NCI-H460 (cell line): Measurements from ENCODE around the gene CAPN1. TPM values are rescaled to one million over a fixed set of nuclear protein-coding genes. Genes with fewer than 3 reads are reported as not detected.
A peak's percentile ranks its signal among the peaks of the same experiment; 100 is the strongest.
"Not testable (repeated sequence)": the region's sequence is repeated elsewhere in the genome, so short reads cannot be mapped to it uniquely, and the experiment has no call there.

ENCODE experiments used
- DNase-seq: peaks from one replicate; pipeline ENCODE4 v3.0.0-alpha.2; 2016; ENCODE audit warnings: low read depth; ENCODE audit errors: extremely low read depth
- total RNA-seq: library from RNA; depleted of rRNA; stranded (reverse); fragments of >200 nt; shearing (Covaris generic); gene quantifications from 2 replicates; pipeline ENCODE4 v1.2.3, GENCODE V29; 2014

Gene CAPN1
- total RNA-seq, 1 experiment from 2014 or later: 42.2 TPM

DNA sequence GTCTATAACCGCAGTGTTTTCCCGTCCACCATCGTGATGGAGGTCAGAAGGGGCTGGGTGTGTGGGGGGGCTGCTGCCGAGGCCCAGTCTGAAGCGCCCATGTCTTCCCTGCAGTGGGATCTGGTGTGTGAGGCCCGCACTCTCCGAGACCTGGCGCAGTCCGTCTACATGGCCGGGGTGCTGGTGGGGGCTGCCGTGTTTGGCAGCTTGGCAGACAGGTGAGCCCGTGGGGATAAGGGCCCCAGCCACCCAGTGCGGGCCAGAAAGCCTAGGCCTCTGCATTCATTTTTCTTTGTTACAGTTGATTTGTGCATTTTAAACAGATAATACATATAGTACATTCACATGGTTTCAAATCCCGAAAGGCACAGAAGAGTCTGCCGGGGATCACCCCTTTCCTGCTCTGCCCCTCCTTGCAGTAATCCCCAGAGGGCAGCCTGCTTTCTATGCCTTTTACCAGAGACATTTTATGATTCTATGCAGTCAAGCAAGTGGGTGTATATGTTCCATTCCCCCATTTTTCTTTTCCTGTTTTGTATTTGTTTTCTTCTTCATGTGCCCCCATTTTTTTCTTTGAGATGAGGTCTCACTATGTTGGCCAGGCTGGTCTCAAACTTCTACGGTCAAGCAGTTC, 32.6 kb downstream of the CAPN1 start:
- no peak for DNase-seq

DNA sequence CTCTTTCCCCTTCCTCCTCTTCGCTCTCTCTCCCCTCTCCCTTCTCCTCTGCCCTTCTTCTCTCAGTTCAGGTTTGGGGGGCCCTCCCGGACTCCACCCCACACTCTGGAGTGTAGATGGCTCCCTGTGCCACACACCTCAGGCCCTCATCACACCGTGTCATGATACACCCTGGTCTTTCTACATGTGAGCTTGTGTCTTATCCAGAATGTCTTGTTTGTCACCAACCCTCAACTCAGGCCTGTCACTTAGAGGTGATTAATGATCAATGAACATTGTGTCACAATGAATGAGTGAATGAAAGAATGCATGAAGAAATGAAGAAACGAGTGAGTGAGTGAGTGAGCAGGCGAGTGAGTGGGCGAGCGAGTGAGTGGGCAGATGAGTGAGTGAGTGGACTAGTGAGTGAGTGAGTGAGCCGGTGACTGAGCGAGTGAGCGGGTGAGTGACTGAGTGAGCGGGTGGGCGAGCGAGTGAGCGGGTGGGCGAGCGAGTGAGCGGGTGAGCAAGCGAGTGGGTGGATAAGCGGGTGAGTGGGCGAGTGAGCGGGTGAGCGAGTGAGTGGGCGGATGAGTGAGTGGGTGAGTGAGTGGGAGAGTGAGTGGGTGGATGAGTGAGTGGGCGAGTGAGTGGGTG, 33.8 kb downstream of the CAPN1 start:
- DNase-seq: no peak

DNA sequence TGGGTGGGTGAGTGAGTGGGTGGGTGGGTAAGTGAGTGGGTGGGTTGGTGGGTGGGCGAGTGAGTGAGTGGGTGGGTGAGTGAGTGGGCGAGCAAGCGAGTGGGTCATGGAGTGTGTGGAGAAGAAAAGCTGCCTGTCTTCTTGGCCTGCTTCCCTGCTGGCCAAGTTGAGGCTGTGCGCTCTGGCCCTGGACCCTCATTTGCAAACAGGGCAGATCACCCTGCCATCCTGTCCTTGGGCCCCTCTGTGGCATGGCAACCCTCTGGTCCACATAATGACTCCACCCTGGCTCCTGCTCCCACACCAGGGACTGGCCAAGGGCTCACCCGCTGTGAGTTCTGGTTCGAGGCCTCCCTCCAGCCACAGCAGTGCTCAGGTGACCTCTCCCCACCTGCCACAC, 35.1 kb downstream of the CAPN1 start:
- no peak for DNase-seq

DNA sequence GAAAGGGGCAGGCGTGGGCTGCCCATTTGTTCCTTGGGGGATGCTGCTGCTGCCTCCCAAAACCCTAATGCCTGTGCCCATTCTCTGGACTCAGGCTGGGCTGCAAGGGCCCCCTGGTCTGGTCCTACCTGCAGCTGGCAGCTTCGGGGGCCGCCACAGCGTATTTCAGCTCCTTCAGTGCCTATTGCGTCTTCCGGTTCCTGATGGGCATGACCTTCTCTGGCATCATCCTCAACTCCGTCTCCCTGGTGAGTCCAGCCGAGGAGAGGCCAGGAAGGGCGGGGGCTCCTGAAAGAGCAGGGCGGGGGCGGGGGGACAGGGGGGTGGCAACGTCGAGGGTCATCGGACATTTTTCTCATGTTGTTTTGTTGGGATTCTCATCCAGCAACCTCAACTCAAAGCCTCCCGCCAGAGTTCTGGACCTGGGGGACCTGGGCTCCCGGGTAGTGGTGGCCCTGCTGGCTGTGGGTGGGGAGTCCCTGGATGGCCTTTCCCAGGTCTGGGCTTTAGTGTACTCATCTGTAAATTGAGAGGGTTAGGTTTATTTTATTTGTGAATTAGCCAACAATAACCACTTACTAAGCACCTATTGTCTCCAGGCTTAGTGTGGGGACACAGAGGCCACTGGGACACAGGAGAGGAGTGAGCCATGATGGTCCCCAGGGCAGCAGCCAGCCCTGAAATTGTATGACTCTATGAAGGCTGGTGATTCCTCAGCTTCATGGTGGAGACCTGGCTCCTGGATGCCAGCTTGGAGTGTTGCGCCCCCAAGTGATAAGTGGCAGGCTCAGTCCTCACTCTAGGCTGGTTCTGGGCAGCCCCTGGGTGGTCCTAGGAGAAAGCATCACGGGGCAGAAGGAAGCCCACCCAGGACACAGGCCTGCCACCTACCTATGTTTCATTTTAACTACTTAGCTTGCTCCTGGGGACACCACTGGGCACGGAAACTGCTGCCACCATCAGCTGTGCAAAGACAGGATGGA, 36.0 kb downstream of the CAPN1 start:
- no peak for DNase-seq

DNA sequence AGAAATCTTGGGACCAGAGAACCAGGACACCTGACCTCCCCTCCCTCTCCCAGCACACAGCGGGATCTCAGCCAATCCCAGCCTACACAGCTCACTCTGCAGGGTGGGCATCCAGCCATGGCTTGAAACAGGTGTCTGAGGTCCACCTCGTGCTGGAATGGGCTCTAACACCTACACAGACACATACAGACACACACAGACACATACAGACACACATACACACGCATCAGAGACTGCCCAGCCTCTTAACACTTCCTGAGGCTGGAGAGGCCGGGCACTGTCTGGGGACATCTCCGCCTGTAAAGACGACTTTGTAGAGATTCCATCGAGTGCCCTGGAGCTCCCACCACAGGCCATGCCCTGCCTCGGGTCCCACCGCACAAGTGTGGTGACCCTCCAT, 36.7 kb downstream of the CAPN1 start:
- DNase-seq: no peak

DNA sequence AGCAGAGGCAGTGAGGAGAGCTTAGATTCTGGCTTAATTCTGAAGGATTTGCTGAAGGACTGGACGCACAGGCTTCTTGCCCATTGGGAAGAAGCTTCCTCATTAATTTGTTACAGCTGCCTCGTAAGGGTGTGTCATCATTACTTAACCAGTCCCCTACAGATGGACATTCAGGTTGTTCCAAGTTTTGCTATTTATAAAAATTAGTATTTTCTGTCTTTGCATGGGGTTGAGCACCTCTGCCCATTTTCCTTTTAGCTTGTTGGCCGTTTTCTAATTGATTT, 38.1 kb downstream of the CAPN1 start:
- DNase-seq: no peak

DNA sequence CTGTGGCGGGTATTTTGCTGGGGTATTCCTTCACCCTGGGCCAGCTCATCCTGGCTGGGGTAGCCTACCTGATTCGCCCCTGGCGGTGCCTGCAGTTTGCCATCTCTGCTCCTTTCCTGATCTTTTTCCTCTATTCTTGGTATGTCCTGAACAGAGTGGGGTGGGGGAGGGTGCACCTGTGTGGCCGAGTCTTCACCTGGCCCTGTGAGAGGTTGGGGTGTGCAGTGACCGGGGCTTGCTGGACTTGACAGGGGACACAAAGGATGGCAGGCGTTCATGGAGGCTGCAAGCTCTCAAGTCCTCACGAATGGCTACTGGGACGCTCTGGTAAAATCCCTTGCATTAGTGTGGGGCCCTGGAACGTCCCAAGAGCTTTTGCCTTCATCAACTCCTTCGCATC, 39.3 kb downstream of the CAPN1 start:
- no peak for DNase-seq

DNA sequence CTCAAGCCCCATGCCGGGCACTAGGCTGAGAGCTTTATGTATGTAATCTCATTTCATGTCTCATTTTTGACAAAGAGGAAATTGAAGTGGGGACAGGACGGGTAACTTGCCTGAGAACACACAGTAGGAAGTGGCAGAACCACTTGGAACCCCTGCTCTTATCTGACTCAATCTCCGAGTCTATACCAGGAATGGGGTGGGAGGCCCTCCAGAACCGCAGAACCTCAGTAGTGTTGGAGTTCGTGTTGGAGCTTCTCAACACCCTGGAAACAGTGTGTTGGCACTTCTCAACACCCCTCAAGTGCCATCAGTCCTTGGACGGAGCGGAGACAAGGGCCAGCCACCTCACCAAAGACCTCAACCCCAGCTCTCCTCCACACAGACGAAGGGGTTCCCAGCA, 41.3 kb downstream of the CAPN1 start:
- no peak for DNase-seq

DNA sequence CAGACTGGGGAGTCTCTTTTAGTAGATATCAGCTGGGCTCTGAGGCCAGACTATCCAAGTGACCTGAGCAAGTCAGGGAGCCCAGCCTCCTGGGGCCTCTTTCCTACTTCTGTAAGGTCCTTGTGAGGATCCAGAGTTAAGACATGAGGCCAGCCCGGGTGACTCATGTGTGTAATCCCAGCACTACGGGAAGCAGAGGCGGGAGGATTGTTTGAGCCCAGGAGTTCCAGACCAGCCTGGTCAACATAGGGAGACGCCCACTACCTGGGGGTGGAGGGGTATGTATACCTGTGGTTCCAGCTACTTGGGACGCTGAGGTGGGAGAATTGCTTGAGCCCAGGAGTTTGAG, 43.2 kb downstream of the CAPN1 start:
- no peak for DNase-seq

DNA sequence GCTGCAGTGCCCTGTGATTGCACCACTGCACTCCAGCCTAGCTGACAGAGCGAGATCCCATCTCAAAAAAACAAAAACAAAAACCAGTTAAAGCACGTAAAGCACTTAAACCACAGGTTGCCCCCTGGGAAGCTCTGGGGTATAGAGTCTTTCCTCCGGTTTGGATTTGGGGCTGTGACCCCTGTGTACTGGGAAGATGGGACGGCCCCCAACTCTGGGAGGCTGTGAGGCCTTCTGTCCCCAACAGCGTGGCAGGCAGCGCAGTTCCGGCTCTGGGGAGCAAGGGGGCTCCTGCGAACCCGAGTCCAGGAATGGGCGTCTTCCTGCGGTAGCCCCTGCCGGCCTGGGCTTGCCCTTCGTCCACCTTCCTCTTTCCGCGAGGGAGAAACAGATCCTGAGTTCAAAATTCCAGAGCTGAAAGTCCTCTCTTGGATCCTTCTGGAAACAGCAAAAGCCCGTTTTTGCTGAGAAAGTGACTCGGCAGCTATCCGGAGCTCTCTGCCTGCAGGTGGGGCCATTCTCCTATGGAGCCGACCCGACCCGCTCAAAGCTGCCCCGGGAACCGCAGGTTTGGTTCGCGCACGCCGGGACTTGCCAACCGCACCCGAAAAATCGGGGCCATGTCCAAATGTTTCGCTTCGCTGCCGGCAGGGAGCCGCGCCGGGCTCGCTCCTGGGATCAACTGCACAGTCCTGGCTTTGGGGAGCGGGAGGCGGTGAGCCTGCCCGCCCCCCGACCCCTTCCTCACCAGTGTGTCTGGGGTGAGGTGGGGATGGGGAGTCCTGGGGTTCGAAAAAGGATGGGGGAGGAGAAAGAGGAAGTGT, 43.8 kb downstream of the CAPN1 start:
- DNase-seq: peak; percentile 36

DNA sequence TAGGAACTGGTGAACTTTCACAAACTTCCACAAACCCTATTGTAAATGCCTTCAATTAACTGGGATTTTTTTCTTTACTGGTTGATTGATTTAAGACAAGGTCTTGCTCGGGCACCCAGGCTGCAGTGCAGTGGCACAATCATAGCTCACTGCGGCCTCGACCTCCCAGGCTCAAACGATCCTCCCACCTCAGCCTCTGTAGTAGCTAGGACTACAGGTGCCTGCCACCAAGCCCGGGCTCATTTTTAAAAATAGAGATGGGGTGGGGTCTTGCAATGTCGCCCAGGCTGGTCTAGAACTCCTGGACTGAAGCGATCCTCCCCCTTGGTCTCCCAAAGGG, 44.3 kb downstream of the CAPN1 start:
- DNase-seq: no peak

DNA sequence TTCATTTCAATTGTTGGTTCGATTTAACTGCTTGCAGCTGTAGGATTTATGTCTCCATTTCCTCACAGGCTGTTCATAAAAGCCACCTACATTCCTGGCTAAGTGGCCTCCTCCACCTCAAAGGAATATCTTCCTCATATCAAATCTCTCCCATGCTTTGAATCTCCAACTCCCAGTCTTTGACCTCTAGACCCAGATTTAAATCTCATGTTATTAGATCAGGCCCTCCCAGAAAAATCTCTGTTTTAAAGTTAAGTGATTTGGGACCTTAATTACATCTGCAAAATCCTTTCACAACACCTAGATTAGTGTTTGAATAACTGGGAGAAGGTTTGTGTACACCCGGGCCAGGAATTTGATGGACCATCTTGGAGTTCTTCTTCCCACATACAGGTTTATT, 46.2 kb downstream of the CAPN1 start:
- no peak for DNase-seq

DNA sequence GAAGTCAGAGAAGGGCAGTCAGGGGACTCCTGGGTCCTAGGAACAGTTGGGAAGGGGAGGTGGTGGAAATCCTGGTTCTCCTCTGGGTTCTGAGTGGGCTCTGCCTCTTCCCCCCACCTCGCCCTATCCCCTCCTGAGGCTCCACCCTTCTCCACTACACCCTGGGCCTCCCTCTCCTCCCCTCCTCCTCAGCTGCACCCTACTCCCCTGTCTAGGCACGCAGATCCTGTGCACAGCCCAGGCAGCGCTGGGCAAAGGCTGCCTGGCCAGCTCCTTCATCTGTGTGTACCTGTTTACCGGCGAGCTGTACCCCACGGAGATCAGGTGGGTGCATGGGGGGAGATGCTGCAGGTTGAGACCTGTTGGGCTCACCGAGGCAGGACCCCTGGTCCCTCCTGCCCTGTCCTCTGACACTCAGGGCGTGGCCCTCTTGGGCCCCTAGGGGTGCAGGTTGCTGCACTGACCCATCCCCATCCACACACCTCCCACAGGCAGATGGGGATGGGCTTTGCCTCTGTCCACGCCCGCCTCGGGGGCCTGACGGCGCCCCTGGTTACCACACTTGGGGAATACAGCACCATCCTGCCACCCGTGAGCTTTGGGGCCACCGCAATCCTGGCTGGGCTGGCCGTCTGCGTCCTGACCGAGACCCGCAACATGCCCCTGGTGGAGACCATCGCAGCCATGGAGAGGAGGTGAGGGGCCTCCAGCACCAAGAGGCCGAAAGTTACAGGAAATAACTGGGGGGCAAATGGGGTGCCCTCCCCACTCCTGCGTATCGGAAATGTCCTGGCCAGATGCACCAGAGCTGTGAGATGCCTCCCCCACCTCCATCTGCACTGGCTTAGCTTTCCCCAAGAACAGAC, 54.7 kb downstream of the CAPN1 start:
- DNase-seq: no peak

DNA sequence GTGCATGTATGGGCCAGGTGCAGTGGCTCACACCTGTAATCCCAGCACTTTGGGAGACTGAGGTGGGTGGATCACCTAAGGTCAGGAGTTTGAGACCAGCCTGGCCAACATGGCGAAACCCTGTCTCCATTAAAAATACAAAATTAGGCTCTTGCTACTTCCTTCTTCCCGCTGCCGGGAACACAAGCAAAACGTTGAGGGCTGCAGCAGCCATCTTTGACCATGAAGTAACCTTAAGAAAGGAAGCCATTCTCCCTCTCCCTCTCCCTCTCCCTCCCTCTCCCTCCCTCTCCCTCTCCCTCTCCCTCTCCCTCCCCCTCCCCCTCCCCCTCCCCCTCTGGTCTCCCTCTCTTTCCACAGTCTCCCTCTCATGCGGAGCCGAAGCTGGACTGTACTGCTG, 56.6 kb downstream of the CAPN1 start:
- not testable (repeated sequence) for DNase-seq

DNA sequence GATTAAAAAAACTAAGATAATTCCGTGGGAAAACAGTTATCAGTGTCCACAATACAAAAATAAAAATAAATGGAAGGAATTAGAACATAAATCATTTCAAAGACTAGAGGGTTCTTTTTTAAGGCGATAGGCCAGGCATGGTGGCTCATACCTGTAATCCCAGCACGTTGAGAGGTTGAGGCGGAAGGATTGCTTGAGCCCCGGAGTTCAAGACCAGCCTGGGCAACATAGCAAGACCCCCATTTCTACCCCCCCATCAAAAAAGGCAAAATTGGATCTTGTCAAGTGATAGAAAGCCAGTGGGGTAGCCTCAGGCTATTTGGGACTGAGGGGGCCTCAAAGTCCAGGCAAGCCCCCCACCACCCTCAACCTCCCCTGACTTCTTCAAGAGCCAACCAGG, 59.4 kb downstream of the CAPN1 start:
- DNase-seq: no peak

DNA sequence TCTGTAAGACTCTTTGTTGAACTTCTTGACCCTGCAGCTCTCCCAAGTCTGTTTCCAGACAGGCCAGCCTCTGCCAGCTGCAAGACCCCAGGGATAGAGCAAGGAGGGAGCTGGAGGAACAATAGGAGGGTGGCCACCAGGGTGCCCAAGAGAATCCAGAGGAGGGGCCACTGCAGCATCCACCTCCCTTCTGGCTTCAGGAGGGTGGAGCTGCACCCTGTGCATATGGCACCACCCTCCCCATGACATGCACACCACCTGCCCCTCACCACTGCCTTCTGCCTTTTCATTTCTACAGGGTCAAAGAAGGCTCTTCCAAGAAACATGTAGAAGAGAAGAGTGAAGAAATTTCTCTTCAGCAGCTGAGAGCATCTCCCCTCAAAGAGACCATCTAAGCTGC, 60.0 kb downstream of the CAPN1 start:
- no peak for DNase-seq

DNA sequence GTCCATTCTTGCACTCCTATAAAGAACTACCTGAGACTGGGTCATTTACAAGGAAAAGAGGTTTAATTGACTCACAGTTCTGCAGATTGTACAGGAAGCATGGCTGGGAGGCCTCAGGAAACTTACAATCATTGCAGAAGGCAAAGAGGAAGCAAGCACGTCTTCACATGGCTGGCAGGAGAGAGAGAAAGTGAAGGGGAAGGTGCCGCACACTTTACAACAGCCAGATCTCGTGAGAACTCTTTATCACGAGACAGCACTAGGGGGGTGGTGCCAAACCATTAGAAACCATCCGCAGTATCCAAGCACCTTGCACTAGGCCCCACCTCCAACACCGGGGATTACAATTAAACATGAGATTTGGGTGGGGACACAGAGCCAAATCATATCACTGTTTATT, 60.7 kb downstream of the CAPN1 start:
- DNase-seq: no peak

DNA sequence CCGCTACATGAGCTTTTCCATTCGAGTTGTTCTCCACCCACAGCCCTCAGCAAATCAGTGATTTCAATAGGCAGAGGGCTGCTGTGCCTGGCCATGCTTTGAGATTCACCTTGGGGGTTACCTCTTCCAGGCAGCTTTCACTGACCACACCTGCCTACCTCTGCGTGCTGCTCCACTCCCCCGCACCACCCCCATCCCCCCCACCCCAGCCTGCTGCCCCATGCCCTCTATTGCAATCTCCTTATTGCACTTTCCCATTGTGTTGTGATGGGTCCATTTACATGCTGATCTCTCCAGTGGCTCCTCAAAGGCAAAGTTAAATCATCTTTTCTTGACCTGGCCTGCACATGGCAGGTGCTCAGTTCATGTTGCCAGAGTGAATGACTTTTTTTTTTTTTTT, 62.1 kb downstream of the CAPN1 start:
- no peak for DNase-seq

DNA sequence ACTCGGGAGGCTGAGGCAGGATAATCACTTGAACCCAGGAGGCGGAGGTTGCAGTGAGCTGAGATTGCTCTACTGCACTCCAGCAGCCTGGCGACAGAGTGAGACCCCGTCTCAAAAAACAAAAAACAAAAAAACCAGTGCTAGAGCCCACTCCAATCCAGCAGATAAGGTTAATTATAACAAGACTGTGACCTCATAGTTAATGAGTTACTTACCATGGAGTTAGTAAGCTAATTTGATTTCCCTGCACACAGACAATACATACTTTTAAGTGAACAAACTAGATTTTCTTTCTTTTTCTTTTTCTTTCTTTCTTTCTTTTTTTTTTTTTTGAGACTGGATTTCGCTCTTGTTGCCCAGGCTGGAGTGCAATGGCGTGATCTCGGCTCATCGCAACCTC, 63.3 kb downstream of the CAPN1 start:
- DNase-seq: not testable (repeated sequence)

DNA sequence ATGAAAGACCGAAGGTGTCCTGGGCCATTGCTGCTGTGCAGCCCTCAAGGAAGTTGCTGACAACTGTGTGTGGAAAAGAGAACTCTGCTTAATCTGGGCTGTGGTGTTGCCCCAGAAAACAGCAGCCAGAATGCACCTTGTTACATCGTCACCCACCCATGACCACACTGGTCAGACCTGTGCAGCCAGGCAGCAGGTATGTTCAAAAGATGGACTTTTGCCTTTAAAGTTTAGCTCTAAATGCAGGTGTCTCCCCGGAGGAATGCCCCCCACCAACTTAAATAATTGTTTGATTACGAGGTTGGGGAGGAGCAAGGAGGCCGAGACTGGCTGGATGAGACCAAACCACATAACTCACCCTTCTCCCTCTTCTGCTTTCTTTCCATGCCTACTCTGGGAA, 64.8 kb downstream of the CAPN1 start:
- no peak for DNase-seq
